KMS-11 (cell line): Measurements from ENCODE around the gene BMP7.

ENCODE experiments used
- H2AFZ ChIP-seq: fragments of 200-600 bp; sonication (generic); 2 replicates; pipeline ENCODE4 v1.6.1; 2016; ENCODE audit warnings: antibody characterized with exemption, mixed run types, low read depth
- H3K27ac ChIP-seq: fragments of 200-600 bp; sonication (generic); 2 replicates; pipeline ENCODE4 v1.6.1; 2016; ENCODE audit warnings: mild to moderate bottlenecking, mixed run types
- H3K27me3 ChIP-seq: fragments of 200-600 bp; sonication (generic); 2 replicates; pipeline ENCODE4 v1.6.1; 2017; ENCODE audit warnings: mild to moderate bottlenecking, low read depth, mixed run types, moderate library complexity; ENCODE audit not compliant: insufficient read depth
- H3K36me3 ChIP-seq: fragments of 200-600 bp; sonication (generic); 2 replicates; pipeline ENCODE4 v1.6.1; 2017; ENCODE audit warnings: mild to moderate bottlenecking, mixed run types; ENCODE audit not compliant: insufficient read depth
- H3K4me1 ChIP-seq: fragments of 200-600 bp; sonication (generic); 2 replicates; pipeline ENCODE4 v1.6.1; 2016; ENCODE audit warnings: mild to moderate bottlenecking, low read depth, mixed run types; ENCODE audit not compliant: poor library complexity, severe bottlenecking
- H3K4me2 ChIP-seq: fragments of 200-600 bp; sonication (generic); 2 replicates; pipeline ENCODE4 v1.7.0; 2016; ENCODE audit warnings: mild to moderate bottlenecking, mixed run types
- H3K4me3 ChIP-seq: fragments of 200-600 bp; sonication (generic); IDR thresholded peaks from 2 replicates; pipeline ENCODE4 v1.6.1; 2017; ENCODE audit warnings: low read depth, low read length, mixed read lengths; ENCODE audit not compliant: insufficient read depth
- H3K79me2 ChIP-seq: fragments of 200-600 bp; sonication (generic); 2 replicates; pipeline ENCODE4 v1.6.1; 2016; ENCODE audit warnings: low read depth, mixed run types; ENCODE audit not compliant: insufficient read depth
- H3K9ac ChIP-seq: fragments of 200-600 bp; sonication (generic); 2 replicates; pipeline ENCODE4 v1.6.1; 2016; ENCODE audit warnings: mild to moderate bottlenecking, mixed run types
- H4K20me1 ChIP-seq: fragments of 200-600 bp; sonication (generic); 2 replicates; pipeline ENCODE4 v1.6.1; 2016; ENCODE audit warnings: mild to moderate bottlenecking, mixed run types; ENCODE audit not compliant: insufficient read depth
- CTCF ChIP-seq: fragments of 200-600 bp; sonication (generic); conservative IDR thresholded peaks from 2 replicates; pipeline ENCODE4 v1.6.1; 2017; ENCODE audit warnings: low read depth, mild to moderate bottlenecking, antibody characterized with exemption, low read length, moderate library complexity, mixed read lengths

BMP7 gene

GRCh38 chr20:57266291-57267157 is at the start of gene BMP7:
Gene BMP7, minus strand, starts transcription at chr20:57266641. Its CDS starts 519 bp downstream, at chr20:57266122.
- TF ChIP-seq CTCF: no peak
- no peaks in the 10 kb centered on the region for H3K36me3 ChIP-seq
- H3K9ac ChIP-seq: no peak within 1 kb of the TSS
- no peak within 1 kb of the TSS for H3K4me3 ChIP-seq
- H3K79me2 ChIP-seq: no peaks in the 10 kb centered on the region
- peak within 1 kb of the TSS; percentile 30; the same call in 1 of the 2 replicates for H3K4me2 ChIP-seq
- no peak within 1 kb of the TSS for H3K27ac ChIP-seq
- no peaks in the 10 kb centered on the region for H3K27me3 ChIP-seq
- H2AFZ ChIP-seq: peak within 1 kb of the TSS; percentile 47; the same call in 1 of the 2 replicates
- H4K20me1 ChIP-seq: no peaks in the 10 kb centered on the region
- peaks cover 25% of the 10 kb centered on the region for H3K4me1 ChIP-seq

- no peaks in the 10 kb centered on the region for H3K4me1 ChIP-seq
- no peaks in the 10 kb centered on the region for H4K20me1 ChIP-seq
- no peaks in the 10 kb centered on the region for H3K79me2 ChIP-seq
- no peak overlapping the region for H3K4me3 ChIP-seq
- H2AFZ ChIP-seq: no peak overlapping the region
- H3K4me2 ChIP-seq: no peak overlapping the region
- H3K36me3 ChIP-seq: no peaks in the 10 kb centered on the region
- H3K27ac ChIP-seq: no peak overlapping the region
- no peak for TF ChIP-seq CTCF
- no peaks in the 10 kb centered on the region for H3K27me3 ChIP-seq
- H3K9ac ChIP-seq: no peak overlapping the region
Measured at GRCh38 chr20:57315976-57316480, 49.6 kb upstream of the BMP7 start.

GRCh38 chr20:57315083-57315975 is 48.9 kb upstream of the BMP7 start:
- H3K4me1 ChIP-seq: no peaks in the 10 kb centered on the region
- TF ChIP-seq CTCF: no peak
- H3K4me3 ChIP-seq: no peak overlapping the region
- no peaks in the 10 kb centered on the region for H3K79me2 ChIP-seq
- H2AFZ ChIP-seq: no peak overlapping the region
- H3K27ac ChIP-seq: no peak overlapping the region
- H3K36me3 ChIP-seq: no peaks in the 10 kb centered on the region
- H4K20me1 ChIP-seq: no peaks in the 10 kb centered on the region
- no peaks in the 10 kb centered on the region for H3K27me3 ChIP-seq
- no peak overlapping the region for H3K4me2 ChIP-seq
- H3K9ac ChIP-seq: no peak overlapping the region

- no peak for TF ChIP-seq CTCF
- Histone ChIP-seq H4K20me1 (no peaks in the 10 kb centered on the region), H3K4me2 (no peak overlapping the region), H3K36me3 (no peaks in the 10 kb centered on the region), H3K27ac (no peak overlapping the region), H3K4me1 (no peaks in the 10 kb centered on the region), H3K27me3 (no peaks in the 10 kb centered on the region), H3K9ac (no peak overlapping the region), H3K79me2 (no peaks in the 10 kb centered on the region), H2AFZ (no peak overlapping the region), H3K4me3 (no peak overlapping the region)
Measured at GRCh38 chr20:57313951-57314350, 47.5 kb upstream of the BMP7 start.
